ENCODE data around the gene CD1D. TPM values are rescaled to one million over a fixed set of nuclear protein-coding genes. Genes with fewer than 3 reads are reported as not detected.

The CD1D gene
- total RNA-seq, 1 experiment from 2014 or later = not detected

GRCh38 chr1:158145173-158145719 is 35.4 kb upstream of the CD1D start:
- Histone ChIP-seq H3K79me2 (ENCODE audit: insufficient read depth, low read length) (no peaks in the 10 kb centered on the region), H3K4me1 (ENCODE audit: control insufficient read depth in 1 of 2, insufficient read depth in 2 of 2, low read length in 2 of 2) (peaks cover 3 to 16% of the 10 kb centered on the region in 2 experiments; a peak in 3 of 4 replicates), H3K4me2 (ENCODE audit: low read length) (no peak overlapping the region), H3K9me3 (ENCODE audit: control insufficient read depth in 1 of 2, insufficient read depth in 1 of 2, low read depth in 1 of 2, low read length in 2 of 2) (no peaks in the 10 kb centered on the region), H3K27me3 (ENCODE audit: insufficient read depth, low read length) (no peaks in the 10 kb centered on the region), H4K20me1 (ENCODE audit: insufficient read depth) (no peaks in the 10 kb centered on the region), H3K4me3 (replicated peaks in 1 of 2; ENCODE audit: low read depth in 1 of 2, low read length in 2 of 2) (no peak overlapping the region), H3K27ac (ENCODE audit: low read depth, low read length) (no peak overlapping the region), H3K9ac (ENCODE audit: low read length) (no peak overlapping the region), H3K36me3 (ENCODE audit: control insufficient read depth in 1 of 2, insufficient read depth in 2 of 2, low read length in 2 of 2) (no peaks in the 10 kb centered on the region), H2AFZ (ENCODE audit: low read depth, low read length, poor library complexity, severe bottlenecking) (no peak overlapping the region), H3K9me2 (ENCODE audit: insufficient read depth) (no peaks in the 10 kb centered on the region)
- CTCF ChIA-PET = no interaction called here
- TF ChIP-seq ELF1 (IDR thresholded peaks at IDR 0.05; ENCODE audit: borderline replicate concordance, low read depth) = no peak
- ATAC-seq (no peak), DNase-seq (ENCODE audit: low read depth, low spot score) (no peak)
- RAD21 ChIA-PET (ENCODE audit: low non-redundant PET in 1 of 2, low total read pairs in 2 of 2, uncharacterized antibody in 2 of 2, unreplicated experiment in 2 of 2) = no interaction called here
- no TSS peak for BruUV-seq (replicated peaks)
- intact Hi-C loops (cut with micrococcal nuclease) = no loop called here
- POLR2A ChIA-PET = no interaction called here

DNA sequence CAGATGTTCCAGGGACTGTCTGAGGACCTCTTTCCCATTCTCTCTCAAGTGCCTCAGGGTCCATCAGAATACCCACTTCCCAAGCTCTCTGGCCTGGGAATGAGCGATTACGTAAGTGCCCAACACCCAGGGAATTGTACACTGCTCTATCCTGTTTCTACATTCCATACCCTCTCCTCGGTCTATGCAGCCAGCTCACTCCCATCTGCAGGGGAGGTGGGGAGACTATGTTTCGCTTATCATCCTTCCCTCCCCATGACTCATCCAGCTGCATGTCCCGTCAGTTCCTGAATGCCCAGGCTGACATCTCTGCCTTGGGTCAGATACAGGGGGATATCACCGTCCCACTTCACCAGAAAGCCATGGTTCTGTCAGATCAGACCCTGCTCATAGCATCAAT is 34.5 kb upstream of the CD1D start:
- H3K9me3 ChIP-seq (ENCODE audit: control insufficient read depth in 1 of 2, insufficient read depth in 1 of 2, low read depth in 1 of 2, low read length in 2 of 2) = no peaks in the 10 kb centered on the region
- no peaks in the 10 kb centered on the region for H3K36me3 ChIP-seq (ENCODE audit: control insufficient read depth in 1 of 2, insufficient read depth in 2 of 2, low read length in 2 of 2)
- no peak overlapping the region for H3K4me3 ChIP-seq (replicated peaks in 1 of 2; ENCODE audit: low read depth in 1 of 2, low read length in 2 of 2)
- no peak for ATAC-seq
- ChIA-PET RAD21 (ENCODE audit: low non-redundant PET in 1 of 2, low total read pairs in 2 of 2, uncharacterized antibody in 2 of 2, unreplicated experiment in 2 of 2) (no interaction called here), CTCF (no interaction called here), POLR2A (no interaction called here)
- BruUV-seq (replicated peaks) = no TSS peak
- no peaks in the 10 kb centered on the region for H3K79me2 ChIP-seq (ENCODE audit: insufficient read depth, low read length)
- no peak for DNase-seq (ENCODE audit: low read depth, low spot score)
- H3K4me2 ChIP-seq (ENCODE audit: low read length) = no peak overlapping the region
- no peaks in the 10 kb centered on the region for H3K9me2 ChIP-seq (ENCODE audit: insufficient read depth)
- H3K4me1 ChIP-seq (ENCODE audit: control insufficient read depth in 1 of 2, insufficient read depth in 2 of 2, low read length in 2 of 2) = peaks cover 3 to 17% of the 10 kb centered on the region in 2 experiments; a peak in 3 of 4 replicates
- no peak overlapping the region for H3K27ac ChIP-seq (ENCODE audit: low read depth, low read length)
- no peaks in the 10 kb centered on the region for H4K20me1 ChIP-seq (ENCODE audit: insufficient read depth)
- intact Hi-C loops (cut with micrococcal nuclease) = no loop called here
- H3K9ac ChIP-seq (ENCODE audit: low read length) = no peak overlapping the region
- no peak overlapping the region for H2AFZ ChIP-seq (ENCODE audit: low read depth, low read length, poor library complexity, severe bottlenecking)
- H3K27me3 ChIP-seq (ENCODE audit: insufficient read depth, low read length) = no peaks in the 10 kb centered on the region
- no peak for TF ChIP-seq POLR2AphosphoS5 (IDR thresholded peaks at IDR 0.05; ENCODE audit: low read depth, low read length)
- TF ChIP-seq EZH2 (IDR thresholded peaks at IDR 0.05) = no peak
- no peak for TF ChIP-seq FOSL1 (IDR thresholded peaks at IDR 0.05; ENCODE audit: low read depth)
- TF ChIP-seq CTCF (IDR thresholded peaks at IDR 0.05 in 2 of 3, conservative IDR thresholded peaks at IDR 0.05 in 1 of 3; ENCODE audit: borderline replicate concordance in 1 of 3, insufficient read depth in 1 of 3, low read depth in 2 of 3, low read length in 2 of 3) = no peak
- no peak for TF ChIP-seq YY1 (IDR thresholded peaks at IDR 0.05; ENCODE audit: extremely low read depth, insufficient replicate concordance, low read depth, low read length)
- TF ChIP-seq, protein P1, sequence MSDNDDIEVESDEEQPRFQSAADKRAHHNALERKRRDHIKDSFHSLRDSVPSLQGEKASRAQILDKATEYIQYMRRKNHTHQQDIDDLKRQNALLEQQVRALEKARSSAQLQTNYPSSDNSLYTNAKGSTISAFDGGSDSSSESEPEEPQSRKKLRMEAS (IDR thresholded peaks at IDR 0.05) = no peak
- TF ChIP-seq RAD21 (IDR thresholded peaks at IDR 0.05; ENCODE audit: low read depth) = no peak
- no peak for TF ChIP-seq REST (IDR thresholded peaks at IDR 0.05; ENCODE audit: low read depth)
- TF ChIP-seq SRF (IDR thresholded peaks at IDR 0.05; ENCODE audit: low read depth) = no peak
- no peak for TF ChIP-seq EZH2phosphoT487 (IDR thresholded peaks at IDR 0.05; ENCODE audit: borderline replicate concordance)
- TF ChIP-seq SP1 (IDR thresholded peaks at IDR 0.05; ENCODE audit: low read depth) = no peak
- TF ChIP-seq EGR1 (IDR thresholded peaks at IDR 0.05; ENCODE audit: low read depth) = no peak
- no peak for TF ChIP-seq ZNF274 (IDR thresholded peaks at IDR 0.05; ENCODE audit: low read depth, low read length)
- no peak for TF ChIP-seq CBX3 (IDR thresholded peaks at IDR 0.05; ENCODE audit: low read depth)
- no peak for TF ChIP-seq SIN3A (IDR thresholded peaks at IDR 0.05; ENCODE audit: low read depth)

Measured in HCT116 (cell line).